A673 (cell line): Measurements from ENCODE around the gene FOXJ1. TPM values are rescaled to one million over a fixed set of nuclear protein-coding genes. Genes with fewer than 3 reads are reported as not detected.

Experiments
- BruUV-seq: library from RNA; stranded (reverse); fragments of 400-500 nt; replicated peaks from 2 replicates; lab custom pipeline; 2021; lab: Mats Ljungman, UMichigan
- CTCF ChIA-PET: fragments of 300-600 bp; sonication (Branson Sonifier 250); formaldehyde crosslinking; loops from one replicate; lab custom pipeline; 2022; ENCODE audit warnings: antibody characterized with exemption; lab: Charles Lee
- POLR2A ChIA-PET: fragments of 300-600 bp; sonication (Branson Sonifier 250); formaldehyde crosslinking; loops from one replicate; lab custom pipeline; 2022; ENCODE audit warnings: antibody characterized with exemption; ENCODE audit not compliant: low non-redundant PET; lab: Charles Lee
- DNase-seq: peaks from one replicate; pipeline ENCODE4 v3.0.0-alpha.2; 2015; ENCODE audit warnings: low spot score
- H3K27ac ChIP-seq: fragments of 200-600 bp; sonication (generic); 2 replicates; pipeline ENCODE4 v1.5.1; 2016; ENCODE audit warnings: mixed run types, low read depth, mild to moderate bottlenecking, mixed read lengths, antibody characterized with exemption, low read length; ENCODE audit not compliant: poor library complexity, severe bottlenecking
- H3K27me3 ChIP-seq: fragments of 200-600 bp; sonication (generic); replicated peaks from 2 replicates; pipeline ENCODE4 v1.6.1; 2017; ENCODE audit warnings: mixed run types, low read depth, mild to moderate bottlenecking, mixed read lengths, antibody characterized with exemption, low read length; ENCODE audit not compliant: insufficient read depth, poor library complexity
- H3K36me3 ChIP-seq: fragments of 200-600 bp; sonication (generic); 2 replicates; pipeline ENCODE4 v1.6.1; 2016; ENCODE audit warnings: mixed run types, mild to moderate bottlenecking, mixed read lengths, antibody characterized with exemption, low read length; ENCODE audit not compliant: insufficient read depth, poor library complexity, severe bottlenecking
- H3K4me1 ChIP-seq: fragments of 200-600 bp; sonication (generic); 2 replicates; pipeline ENCODE4 v1.6.1; 2017; ENCODE audit warnings: mixed run types, mild to moderate bottlenecking, mixed read lengths, antibody characterized with exemption, low read length; ENCODE audit not compliant: insufficient read depth, poor library complexity, severe bottlenecking
- H3K4me3 ChIP-seq: fragments of 200-600 bp; sonication (generic); 2 replicates; pipeline ENCODE4 v1.5.1; 2016; ENCODE audit warnings: low read depth, mixed run types, mild to moderate bottlenecking, mixed read lengths, low read length; ENCODE audit not compliant: poor library complexity, severe bottlenecking
- H3K9me3 ChIP-seq: fragments of 200-600 bp; sonication (generic); 2 replicates; pipeline ENCODE4 v1.6.1; 2016; ENCODE audit warnings: mixed run types, low read depth, mild to moderate bottlenecking, mixed read lengths, antibody characterized with exemption, low read length; ENCODE audit not compliant: poor library complexity, severe bottlenecking
- CTCF ChIP-seq: fragments of 300-800, 200-600 bp; sonication (generic); conservative IDR thresholded peaks from 2 replicates; pipeline ENCODE4 v1.5.1; 2017; ENCODE audit warnings: low read depth, mild to moderate bottlenecking, antibody characterized with exemption, low read length, moderate library complexity, mixed read lengths
- EZH2 ChIP-seq: fragments of 200-600 bp; sonication (generic); IDR thresholded peaks from 2 replicates; pipeline ENCODE4 v1.6.1; 2017; ENCODE audit warnings: borderline replicate concordance, low read depth, mild to moderate bottlenecking, mixed read lengths, antibody characterized with exemption, low read length; ENCODE audit not compliant: poor library complexity, severe bottlenecking
- intact Hi-C: fragments of 100-400 bp; cut with micrococcal nuclease; formaldehyde crosslinking; loops from one replicate; pipeline ENCODE4 v1.10.0; 2022; ENCODE audit not compliant: unreplicated experiment
- total RNA-seq: library from RNA; stranded (reverse); gene quantifications from 2 replicates; pipeline ENCODE4 v1.2.3, GENCODE V29; 2021

The FOXJ1 gene
- total RNA-seq, 1 experiment from 2014 or later: 0.17 TPM

GRCh38 chr17:76104140-76104895, 36.7 kb downstream of the FOXJ1 start:
- Histone ChIP-seq H3K9me3 (no peaks in the 10 kb centered on the region), H3K36me3 (peaks cover 19% of the 10 kb centered on the region), H3K27me3 (no peaks in the 10 kb centered on the region), H3K4me1 (peaks cover 10% of the 10 kb centered on the region), H3K27ac (peak overlapping the region; percentile 85), H3K4me3 (peak overlapping the region; percentile 93)
- intact Hi-C loops: no loop called here
- TF ChIP-seq EZH2 (no peak), CTCF (no peak)
- ChIA-PET CTCF (interaction anchor here (0.6 kb wide), 1 partner anchor 41 kb away, joined by 4 read pairs; no protein-coding TSS in a partner anchor), POLR2A (no interaction called here)
- TSS peak; percentile 97 for BruUV-seq
- no peak for DNase-seq

- H3K9me3 ChIP-seq: no peaks in the 10 kb centered on the region
- ChIA-PET POLR2A (no interaction called here), CTCF (interaction anchor here (0.6 kb wide), 1 partner anchor 40 kb away, joined by 4 read pairs; no protein-coding TSS in a partner anchor)
- peaks cover 20% of the 10 kb centered on the region for H3K36me3 ChIP-seq
- intact Hi-C loops: loop anchor here (1.0 kb wide), 1 partner anchor 124 kb away; the partner anchor contains the start of genes ACOX1 and TEN1
- BruUV-seq: no TSS peak
- peak within 1 kb of the TSS; percentile 93 for H3K4me3 ChIP-seq
- TF ChIP-seq CTCF (no peak), EZH2 (no peak)
- peak; percentile 96 for DNase-seq
- H3K4me1 ChIP-seq: peaks cover 10% of the 10 kb centered on the region
- no peaks in the 10 kb centered on the region for H3K27me3 ChIP-seq
- H3K27ac ChIP-seq: peak within 1 kb of the TSS; percentile 85
These were observed 37.5 kb downstream of the FOXJ1 start, which contains the start of gene EXOC7 for GRCh38 chr17:76103274-76104139. EXOC7 (minus strand) TSS chr17:76103787; CDS start chr17:76103692, 95 bp downstream.

- intact Hi-C loops: loop anchor here (1.0 kb wide), 1 partner anchor 124 kb away; the partner anchor contains the start of genes ACOX1 and TEN1
- peaks cover 10% of the 10 kb centered on the region for H3K4me1 ChIP-seq
- H3K9me3 ChIP-seq: no peaks in the 10 kb centered on the region
- BruUV-seq: TSS peak; percentile 49
- POLR2A ChIA-PET: no interaction called here
- peak overlapping the region; percentile 93 for H3K4me3 ChIP-seq
- peaks cover 21% of the 10 kb centered on the region for H3K36me3 ChIP-seq
- no peak for DNase-seq
- no peak for TF ChIP-seq CTCF
- no peak for TF ChIP-seq EZH2
- no peaks in the 10 kb centered on the region for H3K27me3 ChIP-seq
- H3K27ac ChIP-seq: peak overlapping the region; percentile 85
- CTCF ChIA-PET: interaction anchor here (0.6 kb wide), 1 partner anchor 308 kb away, joined by 3 read pairs; no protein-coding TSS in a partner anchor
These were observed 38.1 kb downstream of the FOXJ1 start for GRCh38 chr17:76102944-76103273.
